Adrenal gland (tissue), 12 donors: Measurements from ENCODE around the gene DPM2. TPM values are rescaled to one million over a fixed set of nuclear protein-coding genes. Genes with fewer than 3 reads are reported as not detected.
A peak's percentile ranks its signal among the peaks of the same experiment; 100 is the strongest.

ENCODE experiments used
- DNase-seq, 7 donors: peaks; one replicate each; pipeline ENCODE4 v3.0.0-alpha.2; 2019 to 2020
- H3K27ac ChIP-seq, 5 donors: fragments of 200-600 bp; sonication (generic) in 4 of 5; 1 replicate in 3 of 5; 2 replicates in 2 of 5; pipeline versions ENCODE4 v1.5.1 to v1.8.0; 2016 to 2020; ENCODE audit warnings: mild to moderate bottlenecking in 1 of 5
- H3K27me3 ChIP-seq: fragments of 200-600 bp; 2 replicates; pipeline ENCODE4 v1.8.0; 2021
- H3K36me3 ChIP-seq, 2 donors: fragments of 200-600 bp; replicated peaks in 1 of 2; 1 replicate in 1 of 2; 2 replicates in 1 of 2; pipeline versions ENCODE4 v1.5.1 to v1.8.0; 2018 to 2022
- H3K4me1 ChIP-seq, 2 donors: fragments of 200-600 bp; replicated peaks in 1 of 2; 1 replicate in 1 of 2; 2 replicates in 1 of 2; pipeline versions ENCODE4 v1.5.1 to v1.8.0; 2018 to 2021
- H3K4me3 ChIP-seq, 4 donors: fragments of 200-600 bp; sonication (generic) in 3 of 4; one replicate each; pipeline ENCODE4 v1.5.1; 2016 to 2018
- H3K9me3 ChIP-seq, 3 donors: fragments of 200-600 bp; sonication (generic) in 1 of 3; replicated peaks in 1 of 3; 1 replicate in 2 of 3; 2 replicates in 1 of 3; pipeline versions ENCODE4 v1.5.1 to v1.8.0; 2016 to 2021
- POLR2A ChIP-seq, 2 donors: fragments of 450-650 bp; IDR thresholded peaks; one replicate each; pipeline ENCODE4 v1.6.1; 2017; ENCODE audit warnings: antibody characterized with exemption in 2 of 2, mild to moderate bottlenecking in 2 of 2, moderate library complexity in 1 of 2
- WGBS, 4 donors: extraction: QIAGEN DNeasy Blood & Tissue Kit in 2 of 4; methylation state at CpG; one replicate each; pipeline versions ENCODE4 v1.1.5 to v1.1.7; 2013 to 2017; 5-methylcytosine and 5-hydroxymethylcytosine counted together
- intact Hi-C, 2 donors: fragments of 100-400 bp; cut with DNase I; formaldehyde crosslinking; loops; one replicate each; pipeline versions ENCODE4 v1.14.1 to v1.15.0; 2022 to 2023
- polyA plus RNA-seq, 3 donors: library from polyadenylated mRNA; stranded (reverse); fragments of 200-250 nt in 2 of 3; fragments of 350-450 nt in 1 of 3; fragmentation: Illumina TruSeq in 1 of 3; extraction: RNeasy Lipid Tissue Mini Kit (QIAGEN cat#74804) in 1 of 3; gene quantifications; one replicate each; pipeline ENCODE4 v1.2.3, GENCODE V29; 2013 to 2014
- total RNA-seq, 9 donors: library from RNA; depleted of rRNA in 4 of 9; stranded (reverse); fragments of >200 nt in 4 of 9; fragments of 120-200 nt in 1 of 9; fragmentation: NEBNext Ultra II Directional in 1 of 9; extraction: Animal tissue kit (Norgen Biotek cat#: 25700) in 1 of 9; gene quantifications; one replicate each; pipeline versions ENCODE4 v1.1.0 to v1.2.4, GENCODE V29; 2013 to 2023
- TF ChIP-seq, protein P1 (sequence below), 6 experiments: fragments of 450-650 bp in 4 of 6; fragments of 200-600 bp in 2 of 6; sonication (generic) in 1 of 6; IDR thresholded peaks; 1 replicate in 5 of 6; 2 replicates in 1 of 6; pipeline versions ENCODE4 v1.5.1 to v1.8.0; 2016 to 2021; ENCODE audit warnings: antibody characterized with exemption in 6 of 6, mild to moderate bottlenecking in 2 of 6, moderate library complexity in 1 of 6
- donor health status: healthy with polysubstance abuse.
- donor health status: Bipolar disorder and iron deficiency.
- donor health status: DM: yes; HTN: yes; CAD: no.
- donor health status: DM: no; HTN: no; CAD: no.
- donor health status: DM: no; HTN: no; CAD: no.
- donor health status: DM: yes; HTN: yes; CAD: no.

The DPM2 gene
- total and polyA plus RNA-seq, 12 donors: 18.4 to 46.8 (median 33.5) TPM

DNA sequence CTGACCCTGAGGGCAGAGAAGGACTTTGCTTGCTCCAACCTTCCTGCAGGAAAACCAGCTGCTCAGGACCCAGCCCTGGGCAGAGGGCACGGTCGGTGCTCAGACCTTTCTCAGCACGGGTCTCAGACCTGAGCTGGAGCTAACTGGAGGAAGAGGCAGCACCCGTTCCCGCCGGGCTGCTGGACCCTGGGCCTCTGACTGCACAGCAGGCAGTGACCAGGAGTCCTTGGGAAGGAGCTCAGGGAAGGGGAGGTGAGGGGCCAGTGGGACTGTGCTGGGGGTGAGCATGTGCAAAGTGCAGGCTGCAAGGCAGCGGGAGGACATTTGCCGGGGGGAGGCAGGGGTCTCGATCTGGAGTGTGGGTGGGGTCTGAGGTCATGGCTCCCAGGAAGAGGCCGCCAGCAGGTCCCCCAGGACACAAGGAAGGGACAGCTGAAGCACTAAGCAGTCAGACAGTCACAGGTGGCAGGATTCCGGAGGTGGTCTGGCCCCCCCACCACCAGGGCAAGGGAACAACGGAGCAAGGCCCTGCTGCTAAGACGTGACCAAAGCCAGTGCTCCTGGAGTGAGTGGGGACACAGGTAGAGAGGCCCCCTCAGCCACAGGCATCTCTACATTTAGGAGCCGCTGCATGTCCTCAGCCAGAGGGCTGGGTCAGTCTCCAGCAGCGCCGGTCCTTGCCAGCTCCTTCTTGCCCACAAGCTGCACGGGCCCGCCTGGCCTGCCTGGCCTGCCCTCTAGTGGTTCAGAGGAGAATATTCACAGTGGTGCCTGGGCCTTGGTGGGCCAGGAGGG, 4.8 kb upstream of the DPM2 start:
- Histone ChIP-seq H3K27ac (peak overlapping the region in 1 of 5 donors; percentile 24), H3K9me3 (no peaks in the 10 kb centered on the region), H3K27me3 (no peaks in the 10 kb centered on the region), H3K4me1 (peaks cover 9 to 18% of the 10 kb centered on the region in 2 donors), H3K36me3 (peaks cover 0 to 49% of the 10 kb centered on the region in 2 donors), H3K4me3 (no peak overlapping the region)
- WGBS, 4 donors: 46 to 83% (median 59%) methylated on average over 7 to 18 of the region's 18 CpGs
- intact Hi-C loops: loop anchor here (1.0 to 5.0 kb wide), 3 partner anchors 35 to 180 kb away; no protein-coding TSS in a partner anchor
- DNase-seq: peak in 5 of 7 donors; percentile 71 to 85 (median 79)
- TF ChIP-seq, protein P1, sequence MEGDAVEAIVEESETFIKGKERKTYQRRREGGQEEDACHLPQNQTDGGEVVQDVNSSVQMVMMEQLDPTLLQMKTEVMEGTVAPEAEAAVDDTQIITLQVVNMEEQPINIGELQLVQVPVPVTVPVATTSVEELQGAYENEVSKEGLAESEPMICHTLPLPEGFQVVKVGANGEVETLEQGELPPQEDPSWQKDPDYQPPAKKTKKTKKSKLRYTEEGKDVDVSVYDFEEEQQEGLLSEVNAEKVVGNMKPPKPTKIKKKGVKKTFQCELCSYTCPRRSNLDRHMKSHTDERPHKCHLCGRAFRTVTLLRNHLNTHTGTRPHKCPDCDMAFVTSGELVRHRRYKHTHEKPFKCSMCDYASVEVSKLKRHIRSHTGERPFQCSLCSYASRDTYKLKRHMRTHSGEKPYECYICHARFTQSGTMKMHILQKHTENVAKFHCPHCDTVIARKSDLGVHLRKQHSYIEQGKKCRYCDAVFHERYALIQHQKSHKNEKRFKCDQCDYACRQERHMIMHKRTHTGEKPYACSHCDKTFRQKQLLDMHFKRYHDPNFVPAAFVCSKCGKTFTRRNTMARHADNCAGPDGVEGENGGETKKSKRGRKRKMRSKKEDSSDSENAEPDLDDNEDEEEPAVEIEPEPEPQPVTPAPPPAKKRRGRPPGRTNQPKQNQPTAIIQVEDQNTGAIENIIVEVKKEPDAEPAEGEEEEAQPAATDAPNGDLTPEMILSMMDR (IDR thresholded peaks at IDR 0.05): peak; percentile 75 to 92 (median 88)
- no peak for TF ChIP-seq POLR2A (IDR thresholded peaks at IDR 0.05)

DNA sequence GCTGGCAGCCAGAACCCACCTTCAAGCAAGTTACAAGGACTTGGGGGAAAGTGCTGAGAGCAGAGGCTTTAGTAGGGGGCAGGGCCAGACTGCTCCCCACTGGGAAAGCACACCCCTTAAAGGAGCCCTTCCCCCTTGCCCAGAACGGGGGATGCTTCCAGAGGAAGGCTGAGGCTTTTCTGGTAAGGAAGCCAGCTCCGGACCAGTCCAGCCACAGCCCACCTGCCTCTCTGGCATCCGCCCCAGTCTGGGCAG, 4.2 kb upstream of the DPM2 start:
- 61 to 64% (median 64%) methylated on average over 3 of the region's 3 CpGs; no CpG with 5 or more reads in 1 of the 4 donors for WGBS, 4 donors
- intact Hi-C loops: loop anchor here (5.0 kb wide), 2 partner anchors 35 to 180 kb away; no protein-coding TSS in a partner anchor
- no peak overlapping the region for H3K27ac ChIP-seq

DNA sequence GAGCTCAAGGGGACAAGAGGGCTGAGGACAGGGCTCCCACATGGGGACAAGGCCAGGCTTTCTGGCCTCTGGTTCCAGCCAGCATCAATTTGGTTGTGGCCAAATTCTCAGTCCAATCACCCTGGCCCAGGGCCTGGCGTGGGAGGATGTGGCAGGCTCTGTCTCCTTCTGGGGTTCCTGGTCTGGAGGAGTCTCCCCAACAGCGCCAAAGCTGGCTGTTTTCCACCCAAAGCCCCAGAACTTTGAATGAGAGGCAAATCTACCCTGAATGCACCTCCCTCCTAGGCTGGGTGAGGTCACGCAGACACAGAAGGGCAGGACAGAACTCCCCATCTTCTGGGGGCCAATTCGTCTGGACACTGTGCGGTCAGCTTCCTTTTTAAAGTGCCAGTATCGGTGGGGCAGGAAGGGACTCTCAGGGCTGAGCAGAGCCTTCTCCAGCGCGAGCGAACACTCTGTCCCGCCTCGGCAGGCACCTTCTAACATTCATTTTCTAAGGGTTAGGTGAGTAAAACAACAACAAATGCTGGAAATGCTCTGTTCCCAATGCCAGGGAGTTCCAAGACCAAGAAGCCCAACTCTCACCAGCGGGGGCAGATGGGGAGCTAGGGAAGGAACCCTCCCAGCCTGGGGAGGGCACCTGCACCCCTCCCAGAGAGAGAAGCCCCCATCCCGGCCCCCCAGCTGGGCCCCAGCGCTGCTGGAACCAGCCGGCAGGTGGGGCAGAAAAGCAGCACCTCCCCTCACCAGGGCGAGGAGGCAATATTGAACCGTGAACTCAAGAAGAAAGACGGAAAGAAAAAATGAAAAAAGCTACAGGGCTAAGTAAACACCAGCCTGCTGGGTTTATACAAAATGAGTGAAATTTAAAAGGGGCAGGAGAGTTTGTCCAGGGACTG, 3.7 kb upstream of the DPM2 start:
- DNase-seq: no peak
- Histone ChIP-seq H3K36me3 (peaks cover 0 to 47% of the 10 kb centered on the region in 2 donors), H3K27ac (no peak overlapping the region)

More for the DNA sequence above, 4.2 kb upstream of the DPM2 start:
- no peak for DNase-seq
- peaks cover 0 to 47% of the 10 kb centered on the region in 2 donors for H3K36me3 ChIP-seq
- TF ChIP-seq, protein P1 (IDR thresholded peaks at IDR 0.05): no peak
- no peak for TF ChIP-seq POLR2A (IDR thresholded peaks at IDR 0.05)
- H3K4me3 ChIP-seq: no peak overlapping the region
- H3K27me3 ChIP-seq: no peaks in the 10 kb centered on the region
- peaks cover 14 to 22% of the 10 kb centered on the region in 2 donors for H3K4me1 ChIP-seq
- no peaks in the 10 kb centered on the region for H3K9me3 ChIP-seq

More for the DNA sequence above, 3.7 kb upstream of the DPM2 start:
- Histone ChIP-seq H3K27me3 (no peaks in the 10 kb centered on the region), H3K9me3 (no peaks in the 10 kb centered on the region), H3K4me1 (peaks cover 18 to 23% of the 10 kb centered on the region in 2 donors), H3K4me3 (no peak overlapping the region)
- intact Hi-C loops: loop anchor here (5.0 kb wide), 2 partner anchors 36 to 181 kb away; no protein-coding TSS in a partner anchor
- TF ChIP-seq, protein P1 (IDR thresholded peaks at IDR 0.05): no peak
- no peak for TF ChIP-seq POLR2A (IDR thresholded peaks at IDR 0.05)
- whole genome bisulfite sequencing, 4 donors: 76 to 86% (median 82%) methylated on average over 13 to 18 of the region's 18 CpGs
